OCI-LY3 (cell line): ENCODE measurements around the gene SMIM8.
A peak's percentile ranks its signal among the peaks of the same experiment; 100 is the strongest.

Source experiments
- H2AFZ ChIP-seq: fragments of 200-600, 300-600 bp; shearing (Covaris generic); 2 replicates; pipeline ENCODE4 v1.6.0; 2014; ENCODE audit warnings: antibody characterized with exemption, low read depth, low read length
- H3K27ac ChIP-seq: fragments of 200-600, 300-600 bp; sonication (generic); 2 replicates; pipeline ENCODE4 v1.5.1; 2014; ENCODE audit warnings: mild to moderate bottlenecking, low read length, moderate library complexity, mixed read lengths
- H3K27me3 ChIP-seq: fragments of 200-600, 300-600 bp; sonication (generic); 2 replicates; pipeline ENCODE4 v1.6.1; 2014; ENCODE audit warnings: low read depth, low read length, mixed read lengths
- H3K36me3 ChIP-seq: fragments of 200-600, 300-600 bp; sonication (generic); replicated peaks from 2 replicates; pipeline ENCODE3; 2014; ENCODE audit warnings: low read depth, low read length, mixed read lengths
- H3K4me1 ChIP-seq: fragments of 300-600, 200-600 bp; sonication (generic); 2 replicates; pipeline ENCODE4 v1.6.1; 2014; ENCODE audit warnings: low read length, mixed read lengths
- H3K4me2 ChIP-seq: fragments of 200-600, 300-600 bp; sonication (generic); 2 replicates; pipeline ENCODE4 v1.6.1; 2014; ENCODE audit warnings: low read length, mixed read lengths
- H3K4me3 ChIP-seq: fragments of 300-600, 200-600 bp; sonication (generic); 2 replicates; pipeline ENCODE4 v1.5.1; 2014; ENCODE audit warnings: antibody characterized with exemption, mild to moderate bottlenecking, low read length, moderate library complexity
- H3K79me2 ChIP-seq: fragments of 300-600, 200-600 bp; shearing (Covaris generic); 2 replicates; pipeline ENCODE4 v1.6.1; 2014; ENCODE audit warnings: mild to moderate bottlenecking, low read length, mixed read lengths
- H3K9ac ChIP-seq: fragments of 300-600, 200-600 bp; shearing (Covaris generic); 2 replicates; pipeline ENCODE4 v1.6.0; 2014; ENCODE audit warnings: mild to moderate bottlenecking, low read length, moderate library complexity
- H3K9me3 ChIP-seq: fragments of 200-600, 300-600 bp; shearing (Covaris generic); 2 replicates; pipeline ENCODE4 v1.6.1; 2014; ENCODE audit warnings: low read length, mixed read lengths; ENCODE audit not compliant: insufficient read depth
- H4K20me1 ChIP-seq: fragments of 200-600, 300-600 bp; sonication (generic); 2 replicates; pipeline ENCODE4 v1.6.1; 2016; ENCODE audit warnings: low read length, mixed read lengths; ENCODE audit not compliant: insufficient read depth
- CTCF ChIP-seq: fragments of 200-600, 300-600 bp; sonication (generic); IDR thresholded peaks from 2 replicates; pipeline ENCODE4 v1.5.1; 2014; ENCODE audit warnings: antibody characterized with exemption, low read length, low read depth
- EZH2phosphoT487 ChIP-seq: fragments of 200-600 bp; shearing (Covaris generic); IDR thresholded peaks from 2 replicates; pipeline ENCODE4 v1.6.1; 2018; ENCODE audit warnings: antibody characterized with exemption, mixed run types, low read depth

The SMIM8 gene, protein sequence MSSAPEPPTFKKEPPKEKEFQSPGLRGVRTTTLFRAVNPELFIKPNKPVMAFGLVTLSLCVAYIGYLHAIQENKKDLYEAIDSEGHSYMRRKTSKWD

DNA sequence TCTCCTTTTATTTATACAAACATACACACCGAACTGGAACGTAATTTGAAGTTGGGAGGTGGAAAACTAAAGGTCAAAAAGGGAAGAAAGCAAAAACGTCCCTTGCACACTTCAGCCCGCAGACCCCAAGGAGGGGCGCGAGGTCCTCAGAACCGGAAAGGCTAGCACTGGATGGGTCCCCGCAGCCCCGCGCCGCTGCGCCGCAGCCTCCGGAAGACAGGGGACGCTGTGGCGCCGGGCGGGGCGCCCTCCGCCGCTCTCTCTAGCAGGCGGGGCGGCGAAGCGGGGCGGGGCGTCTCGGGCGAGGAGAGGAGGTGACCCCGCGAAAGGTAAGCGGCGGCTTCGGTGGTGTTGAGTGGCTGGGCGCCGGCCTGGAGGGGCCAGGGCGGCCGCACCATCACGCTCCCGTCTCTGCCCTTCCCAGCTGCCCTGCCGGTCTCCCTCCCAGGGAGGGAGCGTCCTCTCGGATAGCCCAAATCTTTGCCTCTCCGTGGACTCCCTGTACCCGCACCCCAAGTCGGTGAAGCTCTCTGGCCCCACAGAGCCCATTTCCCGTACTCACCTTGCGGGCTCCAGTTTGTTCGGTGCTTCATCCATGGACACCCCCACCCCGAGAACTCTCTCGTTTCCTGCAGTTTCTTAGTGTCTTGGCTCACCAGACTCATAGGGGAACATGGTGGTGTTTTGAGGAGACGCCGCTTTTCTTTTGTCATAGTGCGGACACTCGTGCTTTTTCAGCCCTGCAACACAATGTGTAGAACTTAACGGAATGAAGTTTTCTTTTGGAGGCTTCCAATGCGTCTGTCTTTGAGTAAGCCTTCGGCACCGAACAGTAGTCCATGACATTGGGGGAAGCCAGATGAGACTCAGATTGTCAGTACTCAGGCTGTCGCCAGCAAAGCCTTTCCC, at the start of gene SMIM8:
Gene SMIM8 (plus strand): TSS at position 285 of the 909 bp plus-strand sequence. CDS start 14,444 bp downstream, outside the sequence.
- H3K27ac ChIP-seq: no peak within 1 kb of the TSS; the same call in 1 of the 2 replicates
- H3K9me3 ChIP-seq: no peaks in the 10 kb centered on the region
- H4K20me1 ChIP-seq: no peaks in the 10 kb centered on the region
- peak within 1 kb of the TSS; percentile 100 for H3K4me3 ChIP-seq
- peaks cover 6% of the 10 kb centered on the region for H3K79me2 ChIP-seq
- H3K36me3 ChIP-seq: no peaks in the 10 kb centered on the region
- H3K4me2 ChIP-seq: peak within 1 kb of the TSS; percentile 84
- peak; percentile 72 for TF ChIP-seq CTCF
- TF ChIP-seq EZH2phosphoT487: no peak
- H3K9ac ChIP-seq: peak within 1 kb of the TSS; percentile 87
- H2AFZ ChIP-seq: peak within 1 kb of the TSS; percentile 100
- no peaks in the 10 kb centered on the region for H3K4me1 ChIP-seq
- H3K27me3 ChIP-seq: no peaks in the 10 kb centered on the region

GRCh38 chr6:87274660-87275274, 47.6 kb upstream of the SMIM8 start:
- no peak overlapping the region for H3K4me3 ChIP-seq
- H3K9me3 ChIP-seq: no peaks in the 10 kb centered on the region
- H3K27me3 ChIP-seq: no peaks in the 10 kb centered on the region
- H2AFZ ChIP-seq: no peak overlapping the region
- H4K20me1 ChIP-seq: no peaks in the 10 kb centered on the region
- no peak overlapping the region for H3K9ac ChIP-seq
- H3K27ac ChIP-seq: no peak overlapping the region
- H3K4me1 ChIP-seq: no peaks in the 10 kb centered on the region
- no peaks in the 10 kb centered on the region for H3K36me3 ChIP-seq
- no peak for TF ChIP-seq EZH2phosphoT487
- TF ChIP-seq CTCF: no peak
- H3K79me2 ChIP-seq: no peaks in the 10 kb centered on the region
- no peak overlapping the region for H3K4me2 ChIP-seq

DNA sequence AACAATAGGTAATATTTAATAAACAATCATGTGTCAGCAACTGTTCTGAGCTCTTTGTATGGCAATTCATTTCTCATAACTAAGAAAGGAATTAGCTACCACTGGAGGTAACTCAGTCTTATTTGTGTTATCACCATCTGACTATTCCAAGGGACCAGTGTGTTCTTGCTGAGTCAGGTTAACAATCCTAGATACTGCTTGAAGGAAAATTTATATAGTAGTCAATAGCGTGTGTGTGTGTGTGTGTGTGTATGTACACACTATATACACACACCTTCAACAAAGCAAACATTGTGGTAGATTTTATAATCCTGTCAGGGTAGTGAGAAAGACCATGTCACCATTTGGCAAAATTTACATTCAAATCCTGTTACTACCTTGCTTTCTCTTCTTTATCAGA, 45.8 kb upstream of the SMIM8 start:
- Histone ChIP-seq H3K36me3 (no peaks in the 10 kb centered on the region), H3K27me3 (no peaks in the 10 kb centered on the region), H3K9me3 (no peaks in the 10 kb centered on the region), H3K9ac (no peak overlapping the region), H3K79me2 (no peaks in the 10 kb centered on the region), H3K4me2 (no peak overlapping the region), H4K20me1 (no peaks in the 10 kb centered on the region), H3K4me1 (no peaks in the 10 kb centered on the region), H3K4me3 (no peak overlapping the region), H2AFZ (no peak overlapping the region), H3K27ac (no peak overlapping the region)
- TF ChIP-seq CTCF (no peak), EZH2phosphoT487 (no peak)

DNA sequence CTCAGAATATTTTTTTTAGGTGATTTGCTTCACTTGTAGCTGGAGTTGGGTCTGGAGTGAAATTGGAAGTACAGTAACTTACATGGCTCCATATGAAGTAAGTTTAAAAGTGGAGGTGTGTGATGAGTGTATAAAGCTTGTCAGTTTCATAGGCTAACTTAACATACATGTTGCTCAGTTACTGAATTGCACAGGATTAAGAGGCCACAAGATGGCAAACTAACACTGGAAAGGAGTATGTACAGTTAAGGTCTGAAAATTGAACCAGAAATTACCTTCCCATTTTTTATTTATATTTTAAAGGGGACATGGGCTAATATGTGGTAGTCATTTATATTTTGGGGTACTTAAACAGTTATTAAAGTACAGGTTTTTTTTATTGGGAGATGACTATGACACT, 45.3 kb upstream of the SMIM8 start:
- Histone ChIP-seq H2AFZ (no peak overlapping the region), H4K20me1 (no peaks in the 10 kb centered on the region), H3K27me3 (no peaks in the 10 kb centered on the region), H3K4me3 (no peak overlapping the region), H3K36me3 (no peaks in the 10 kb centered on the region), H3K9me3 (no peaks in the 10 kb centered on the region), H3K9ac (no peak overlapping the region), H3K4me1 (no peaks in the 10 kb centered on the region), H3K79me2 (no peaks in the 10 kb centered on the region), H3K4me2 (no peak overlapping the region), H3K27ac (no peak overlapping the region)
- TF ChIP-seq EZH2phosphoT487 (no peak), CTCF (peak; percentile 34; the same call in 1 of the 2 replicates)
